ENCODE measurements around the gene RERE.

The RERE gene

DNA sequence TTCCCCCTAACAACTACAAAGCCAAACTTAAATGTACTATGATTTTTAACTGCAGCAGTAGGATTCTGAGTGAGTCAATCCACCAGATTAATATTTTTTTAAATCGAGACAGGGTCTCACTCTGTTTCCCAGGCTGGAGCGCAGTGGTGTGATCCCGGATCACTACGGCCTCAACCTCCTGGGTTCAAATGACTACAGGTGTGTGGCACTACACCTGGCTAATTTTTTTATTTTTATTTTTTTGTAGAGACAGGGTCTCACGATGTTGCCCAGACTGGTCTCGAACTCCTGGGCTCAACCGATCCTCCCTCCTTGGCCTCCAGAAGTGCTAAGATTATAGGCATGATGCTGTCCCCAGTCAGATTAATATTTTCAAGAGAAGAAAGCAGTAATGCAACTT is 411.4 kb downstream of the RERE start:
- no peak for DNase-seq (ENCODE audit: low read depth)
- TF ChIP-seq, protein P1, sequence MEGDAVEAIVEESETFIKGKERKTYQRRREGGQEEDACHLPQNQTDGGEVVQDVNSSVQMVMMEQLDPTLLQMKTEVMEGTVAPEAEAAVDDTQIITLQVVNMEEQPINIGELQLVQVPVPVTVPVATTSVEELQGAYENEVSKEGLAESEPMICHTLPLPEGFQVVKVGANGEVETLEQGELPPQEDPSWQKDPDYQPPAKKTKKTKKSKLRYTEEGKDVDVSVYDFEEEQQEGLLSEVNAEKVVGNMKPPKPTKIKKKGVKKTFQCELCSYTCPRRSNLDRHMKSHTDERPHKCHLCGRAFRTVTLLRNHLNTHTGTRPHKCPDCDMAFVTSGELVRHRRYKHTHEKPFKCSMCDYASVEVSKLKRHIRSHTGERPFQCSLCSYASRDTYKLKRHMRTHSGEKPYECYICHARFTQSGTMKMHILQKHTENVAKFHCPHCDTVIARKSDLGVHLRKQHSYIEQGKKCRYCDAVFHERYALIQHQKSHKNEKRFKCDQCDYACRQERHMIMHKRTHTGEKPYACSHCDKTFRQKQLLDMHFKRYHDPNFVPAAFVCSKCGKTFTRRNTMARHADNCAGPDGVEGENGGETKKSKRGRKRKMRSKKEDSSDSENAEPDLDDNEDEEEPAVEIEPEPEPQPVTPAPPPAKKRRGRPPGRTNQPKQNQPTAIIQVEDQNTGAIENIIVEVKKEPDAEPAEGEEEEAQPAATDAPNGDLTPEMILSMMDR (IDR thresholded peaks at IDR 0.05; ENCODE audit: low read length, missing control alignments): no peak
- no peak overlapping the region for H3K4me3 ChIP-seq (replicated peaks; ENCODE audit: low read depth, low read length)

DNA sequence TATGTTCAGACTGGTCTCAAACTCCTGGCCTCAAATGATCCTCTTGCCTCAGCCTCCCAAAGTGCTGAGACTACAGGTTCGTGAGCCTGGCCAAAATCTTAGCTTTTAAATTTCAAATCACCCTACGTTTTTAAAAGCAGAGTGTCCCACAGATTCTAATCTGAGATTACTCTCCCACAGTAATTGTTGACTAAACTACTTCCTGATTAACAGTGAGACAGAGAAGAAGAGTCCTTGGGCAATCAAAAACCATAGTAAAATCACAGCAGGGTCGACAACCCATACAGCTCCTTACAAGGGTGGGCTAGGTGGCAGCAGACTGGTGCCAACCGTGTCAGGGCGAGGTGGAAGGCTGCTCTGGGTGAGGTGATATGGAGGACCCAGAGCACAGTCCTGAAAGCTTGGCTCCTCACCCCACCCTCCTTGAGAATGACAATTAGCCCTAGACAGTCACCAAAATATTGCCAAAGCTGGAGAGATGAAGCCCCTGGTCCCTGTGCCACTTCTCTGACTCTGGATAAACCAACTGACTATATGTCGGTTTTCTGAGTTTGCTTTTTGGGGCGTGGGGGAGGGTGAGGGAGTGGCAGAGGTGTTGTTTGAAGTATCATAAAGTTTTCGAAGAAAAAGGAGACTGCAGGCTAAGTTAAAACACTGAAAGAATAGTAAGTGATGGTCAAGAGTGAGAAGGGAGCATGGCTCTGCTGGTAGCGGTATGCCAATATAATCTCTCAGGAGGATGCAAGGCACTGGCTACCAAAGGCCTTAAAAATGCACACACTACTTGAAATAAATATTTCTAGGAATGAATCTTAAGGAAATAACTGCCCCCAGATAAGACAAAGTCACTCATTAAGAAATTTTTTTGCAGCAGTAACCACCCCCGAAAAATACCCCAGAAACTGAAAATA is 412.7 kb downstream of the RERE start:
- DNase-seq (ENCODE audit: low read depth): no peak
- TF ChIP-seq, protein P1 (IDR thresholded peaks at IDR 0.05; ENCODE audit: low read length, missing control alignments): no peak
- H3K4me3 ChIP-seq (replicated peaks; ENCODE audit: low read depth, low read length): no peak overlapping the region

DNA sequence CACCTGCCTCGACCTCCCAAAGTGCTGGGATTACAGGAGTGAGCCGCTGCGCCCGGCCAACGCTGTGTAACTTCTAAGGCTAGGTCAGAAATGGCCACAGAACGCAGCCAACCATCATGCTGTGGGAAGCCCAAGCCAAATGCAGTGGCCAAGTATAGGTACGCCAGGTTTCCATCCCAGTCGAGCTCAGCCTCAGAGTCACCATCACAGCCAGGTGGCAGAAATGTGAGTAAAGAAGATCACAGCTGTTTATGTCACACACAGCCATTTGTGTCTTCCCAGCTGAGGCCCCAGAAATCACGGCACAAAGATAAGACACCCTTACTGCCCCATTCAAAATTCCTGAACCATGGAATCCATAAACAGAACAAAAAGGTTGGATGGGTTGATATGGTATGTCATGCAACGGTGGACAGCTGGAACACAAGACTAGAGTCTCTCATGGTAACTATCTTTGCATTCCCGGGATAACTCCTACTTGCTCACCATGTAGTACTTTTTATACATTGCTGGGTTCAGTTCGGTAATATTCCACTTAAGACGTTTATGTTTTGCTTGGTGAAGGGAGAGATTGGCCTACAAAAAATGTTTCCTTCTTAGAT is 415.2 kb downstream of the RERE start:
- no peak overlapping the region for H3K4me3 ChIP-seq (replicated peaks; ENCODE audit: low read depth, low read length)
- TF ChIP-seq, protein P1 (IDR thresholded peaks at IDR 0.05; ENCODE audit: low read length, missing control alignments): no peak
- DNase-seq (ENCODE audit: low read depth): no peak

DNA sequence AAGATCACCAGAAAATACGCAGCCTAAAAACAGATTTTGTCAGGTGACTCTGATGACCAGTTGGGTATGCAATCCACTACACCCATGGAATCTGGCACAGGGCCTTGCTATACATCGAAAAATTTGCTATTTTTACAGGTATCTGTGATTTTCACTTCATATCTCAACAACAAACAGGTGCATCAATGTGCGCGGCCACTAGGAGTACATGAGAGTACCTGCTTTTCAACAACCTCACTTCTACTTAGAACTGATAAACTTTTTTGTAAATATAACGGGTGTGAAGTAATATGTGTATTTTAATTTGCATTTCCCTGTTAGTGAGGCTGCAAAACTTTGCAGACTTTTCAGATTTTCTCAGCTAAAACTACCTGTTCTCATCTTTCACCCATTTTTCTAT is 418.8 kb downstream of the RERE start:
- DNase-seq (ENCODE audit: low read depth): no peak
- no peak overlapping the region for H3K4me3 ChIP-seq (replicated peaks; ENCODE audit: low read depth, low read length)
- TF ChIP-seq, protein P1 (IDR thresholded peaks at IDR 0.05; ENCODE audit: low read length, missing control alignments): no peak

DNA sequence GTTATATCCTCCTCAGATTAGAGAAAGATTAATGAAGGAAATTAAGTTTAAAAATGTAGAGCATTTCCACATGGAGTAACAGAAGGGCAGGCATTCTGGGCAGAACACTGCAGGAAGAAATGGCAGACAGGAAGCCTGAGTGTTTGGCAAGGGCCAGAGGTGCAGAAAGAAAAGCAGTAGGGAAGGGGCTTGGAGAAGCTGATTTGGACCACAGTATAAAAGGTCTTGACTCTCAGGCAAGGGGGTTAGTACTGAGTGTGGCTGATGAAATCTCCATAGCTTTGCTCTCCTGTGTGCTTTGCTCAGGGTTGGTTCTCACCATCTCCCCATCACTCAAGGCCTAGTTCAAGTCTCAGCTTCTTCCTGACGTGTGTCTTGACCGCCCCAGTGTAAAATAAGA is 419.4 kb downstream of the RERE start:
- TF ChIP-seq, protein P1 (IDR thresholded peaks at IDR 0.05; ENCODE audit: low read length, missing control alignments): no peak
- DNase-seq (ENCODE audit: low read depth): no peak
- H3K4me3 ChIP-seq (replicated peaks; ENCODE audit: low read depth, low read length): no peak overlapping the region

DNA sequence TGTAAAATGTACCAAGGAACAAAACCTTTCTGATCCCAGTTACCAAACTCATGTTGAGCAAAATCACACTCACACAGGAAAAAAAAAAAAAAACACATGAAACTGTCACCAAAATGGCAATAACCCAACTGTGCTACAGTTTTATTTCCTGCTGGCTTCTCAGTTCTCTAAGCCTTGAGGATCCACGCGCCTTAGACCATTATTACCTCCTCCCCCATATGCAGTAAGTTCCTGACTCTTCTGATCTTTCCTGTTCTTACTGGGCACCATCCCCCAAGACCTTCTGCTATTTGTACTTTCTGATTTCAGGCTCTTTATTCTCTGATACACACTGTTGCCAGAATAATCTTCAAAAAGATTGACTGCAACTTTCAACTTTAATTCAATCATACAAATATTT is 419.9 kb downstream of the RERE start:
- peak; percentile 73 for DNase-seq (ENCODE audit: low read depth)
- TF ChIP-seq, protein P1 (IDR thresholded peaks at IDR 0.05; ENCODE audit: low read length, missing control alignments): no peak
- no peak overlapping the region for H3K4me3 ChIP-seq (replicated peaks; ENCODE audit: low read depth, low read length)
